ENCODE results near the gene RNPS1. TPM values are rescaled to one million over a fixed set of nuclear protein-coding genes. Genes with fewer than 3 reads are reported as not detected.

The RNPS1 gene
- total and polyA plus RNA-seq, 2 experiments from 2014 or later = 315 to 384 TPM

- no peak overlapping the region for H3K4me2 ChIP-seq
- Mint-ChIP-seq H3K4me3 (no peak overlapping the region), H3K27me3 (ENCODE audit: insufficient read depth, low read depth, poor library complexity) (peaks cover 2% of the 10 kb centered on the region), H3K27ac (no peak overlapping the region), H3K36me3 (ENCODE audit: low read depth) (no peaks in the 10 kb centered on the region), H3K4me1 (no peaks in the 10 kb centered on the region), H3K9me3 (no peaks in the 10 kb centered on the region)
- ATAC-seq = no peak
- no peak overlapping the region for H3K27ac ChIP-seq (ENCODE audit: low read depth)
- no peak overlapping the region for H2AFZ ChIP-seq
- H3K9me2 ChIP-seq (ENCODE audit: insufficient read depth) = 0 out of 2 replicates have a peak, but pooled peaks cover 6% of the 10 kb centered on the region
- no peak for DNase-seq (ENCODE audit: low spot score)
- H3K27me3 ChIP-seq (ENCODE audit: insufficient read depth) = no peaks in the 10 kb centered on the region
- no peaks in the 10 kb centered on the region for H3K79me2 ChIP-seq (replicated peaks; ENCODE audit: insufficient read depth)
- no peak for TF ChIP-seq POLR2AphosphoS5 (IDR thresholded peaks at IDR 0.05; ENCODE audit: low read depth)
- TF ChIP-seq, protein P1, sequence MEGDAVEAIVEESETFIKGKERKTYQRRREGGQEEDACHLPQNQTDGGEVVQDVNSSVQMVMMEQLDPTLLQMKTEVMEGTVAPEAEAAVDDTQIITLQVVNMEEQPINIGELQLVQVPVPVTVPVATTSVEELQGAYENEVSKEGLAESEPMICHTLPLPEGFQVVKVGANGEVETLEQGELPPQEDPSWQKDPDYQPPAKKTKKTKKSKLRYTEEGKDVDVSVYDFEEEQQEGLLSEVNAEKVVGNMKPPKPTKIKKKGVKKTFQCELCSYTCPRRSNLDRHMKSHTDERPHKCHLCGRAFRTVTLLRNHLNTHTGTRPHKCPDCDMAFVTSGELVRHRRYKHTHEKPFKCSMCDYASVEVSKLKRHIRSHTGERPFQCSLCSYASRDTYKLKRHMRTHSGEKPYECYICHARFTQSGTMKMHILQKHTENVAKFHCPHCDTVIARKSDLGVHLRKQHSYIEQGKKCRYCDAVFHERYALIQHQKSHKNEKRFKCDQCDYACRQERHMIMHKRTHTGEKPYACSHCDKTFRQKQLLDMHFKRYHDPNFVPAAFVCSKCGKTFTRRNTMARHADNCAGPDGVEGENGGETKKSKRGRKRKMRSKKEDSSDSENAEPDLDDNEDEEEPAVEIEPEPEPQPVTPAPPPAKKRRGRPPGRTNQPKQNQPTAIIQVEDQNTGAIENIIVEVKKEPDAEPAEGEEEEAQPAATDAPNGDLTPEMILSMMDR (conservative IDR thresholded peaks at IDR 0.05; ENCODE audit: low read depth in 2 of 2) = no peak
- no peak for TF ChIP-seq EZH2phosphoT487 (IDR thresholded peaks at IDR 0.05; ENCODE audit: unreplicated experiment)
- TF ChIP-seq, protein P2, sequence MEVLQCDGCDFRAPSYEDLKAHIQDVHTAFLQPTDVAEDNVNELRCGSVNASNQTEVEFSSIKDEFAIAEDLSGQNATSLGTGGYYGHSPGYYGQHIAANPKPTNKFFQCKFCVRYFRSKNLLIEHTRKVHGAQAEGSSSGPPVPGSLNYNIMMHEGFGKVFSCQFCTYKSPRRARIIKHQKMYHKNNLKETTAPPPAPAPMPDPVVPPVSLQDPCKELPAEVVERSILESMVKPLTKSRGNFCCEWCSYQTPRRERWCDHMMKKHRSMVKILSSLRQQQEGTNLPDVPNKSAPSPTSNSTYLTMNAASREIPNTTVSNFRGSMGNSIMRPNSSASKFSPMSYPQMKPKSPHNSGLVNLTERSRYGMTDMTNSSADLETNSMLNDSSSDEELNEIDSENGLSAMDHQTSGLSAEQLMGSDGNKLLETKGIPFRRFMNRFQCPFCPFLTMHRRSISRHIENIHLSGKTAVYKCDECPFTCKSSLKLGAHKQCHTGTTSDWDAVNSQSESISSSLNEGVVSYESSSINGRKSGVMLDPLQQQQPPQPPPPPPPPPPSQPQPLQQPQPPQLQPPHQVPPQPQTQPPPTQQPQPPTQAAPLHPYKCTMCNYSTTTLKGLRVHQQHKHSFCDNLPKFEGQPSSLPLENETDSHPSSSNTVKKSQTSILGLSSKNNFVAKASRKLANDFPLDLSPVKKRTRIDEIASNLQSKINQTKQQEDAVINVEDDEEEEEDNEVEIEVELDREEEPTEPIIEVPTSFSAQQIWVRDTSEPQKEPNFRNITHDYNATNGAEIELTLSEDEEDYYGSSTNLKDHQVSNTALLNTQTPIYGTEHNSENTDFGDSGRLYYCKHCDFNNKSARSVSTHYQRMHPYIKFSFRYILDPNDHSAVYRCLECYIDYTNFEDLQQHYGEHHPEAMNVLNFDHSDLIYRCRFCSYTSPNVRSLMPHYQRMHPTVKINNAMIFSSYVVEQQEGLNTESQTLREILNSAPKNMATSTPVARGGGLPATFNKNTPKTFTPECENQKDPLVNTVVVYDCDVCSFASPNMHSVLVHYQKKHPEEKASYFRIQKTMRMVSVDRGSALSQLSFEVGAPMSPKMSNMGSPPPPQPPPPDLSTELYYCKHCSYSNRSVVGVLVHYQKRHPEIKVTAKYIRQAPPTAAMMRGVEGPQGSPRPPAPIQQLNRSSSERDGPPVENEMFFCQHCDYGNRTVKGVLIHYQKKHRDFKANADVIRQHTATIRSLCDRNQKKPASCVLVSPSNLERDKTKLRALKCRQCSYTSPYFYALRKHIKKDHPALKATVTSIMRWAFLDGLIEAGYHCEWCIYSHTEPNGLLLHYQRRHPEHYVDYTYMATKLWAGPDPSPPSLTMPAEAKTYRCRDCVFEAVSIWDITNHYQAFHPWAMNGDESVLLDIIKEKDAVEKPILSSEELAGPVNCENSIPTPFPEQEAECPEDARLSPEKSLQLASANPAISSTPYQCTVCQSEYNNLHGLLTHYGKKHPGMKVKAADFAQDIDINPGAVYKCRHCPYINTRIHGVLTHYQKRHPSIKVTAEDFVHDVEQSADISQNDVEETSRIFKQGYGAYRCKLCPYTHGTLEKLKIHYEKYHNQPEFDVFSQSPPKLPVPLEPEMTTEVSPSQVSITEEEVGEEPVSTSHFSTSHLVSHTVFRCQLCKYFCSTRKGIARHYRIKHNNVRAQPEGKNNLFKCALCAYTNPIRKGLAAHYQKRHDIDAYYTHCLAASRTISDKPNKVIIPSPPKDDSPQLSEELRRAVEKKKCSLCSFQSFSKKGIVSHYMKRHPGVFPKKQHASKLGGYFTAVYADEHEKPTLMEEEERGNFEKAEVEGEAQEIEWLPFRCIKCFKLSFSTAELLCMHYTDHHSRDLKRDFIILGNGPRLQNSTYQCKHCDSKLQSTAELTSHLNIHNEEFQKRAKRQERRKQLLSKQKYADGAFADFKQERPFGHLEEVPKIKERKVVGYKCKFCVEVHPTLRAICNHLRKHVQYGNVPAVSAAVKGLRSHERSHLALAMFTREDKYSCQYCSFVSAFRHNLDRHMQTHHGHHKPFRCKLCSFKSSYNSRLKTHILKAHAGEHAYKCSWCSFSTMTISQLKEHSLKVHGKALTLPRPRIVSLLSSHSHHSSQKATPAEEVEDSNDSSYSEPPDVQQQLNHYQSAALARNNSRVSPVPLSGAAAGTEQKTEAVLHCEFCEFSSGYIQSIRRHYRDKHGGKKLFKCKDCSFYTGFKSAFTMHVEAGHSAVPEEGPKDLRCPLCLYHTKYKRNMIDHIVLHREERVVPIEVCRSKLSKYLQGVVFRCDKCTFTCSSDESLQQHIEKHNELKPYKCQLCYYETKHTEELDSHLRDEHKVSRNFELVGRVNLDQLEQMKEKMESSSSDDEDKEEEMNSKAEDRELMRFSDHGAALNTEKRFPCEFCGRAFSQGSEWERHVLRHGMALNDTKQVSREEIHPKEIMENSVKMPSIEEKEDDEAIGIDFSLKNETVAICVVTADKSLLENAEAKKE (CRISPR knock-in tag; IDR thresholded peaks at IDR 0.05) = no peak
- TF ChIP-seq ZNF331 (CRISPR knock-in tag; IDR thresholded peaks at IDR 0.05; ENCODE audit: low read depth) = no peak
- TF ChIP-seq, protein P3, sequence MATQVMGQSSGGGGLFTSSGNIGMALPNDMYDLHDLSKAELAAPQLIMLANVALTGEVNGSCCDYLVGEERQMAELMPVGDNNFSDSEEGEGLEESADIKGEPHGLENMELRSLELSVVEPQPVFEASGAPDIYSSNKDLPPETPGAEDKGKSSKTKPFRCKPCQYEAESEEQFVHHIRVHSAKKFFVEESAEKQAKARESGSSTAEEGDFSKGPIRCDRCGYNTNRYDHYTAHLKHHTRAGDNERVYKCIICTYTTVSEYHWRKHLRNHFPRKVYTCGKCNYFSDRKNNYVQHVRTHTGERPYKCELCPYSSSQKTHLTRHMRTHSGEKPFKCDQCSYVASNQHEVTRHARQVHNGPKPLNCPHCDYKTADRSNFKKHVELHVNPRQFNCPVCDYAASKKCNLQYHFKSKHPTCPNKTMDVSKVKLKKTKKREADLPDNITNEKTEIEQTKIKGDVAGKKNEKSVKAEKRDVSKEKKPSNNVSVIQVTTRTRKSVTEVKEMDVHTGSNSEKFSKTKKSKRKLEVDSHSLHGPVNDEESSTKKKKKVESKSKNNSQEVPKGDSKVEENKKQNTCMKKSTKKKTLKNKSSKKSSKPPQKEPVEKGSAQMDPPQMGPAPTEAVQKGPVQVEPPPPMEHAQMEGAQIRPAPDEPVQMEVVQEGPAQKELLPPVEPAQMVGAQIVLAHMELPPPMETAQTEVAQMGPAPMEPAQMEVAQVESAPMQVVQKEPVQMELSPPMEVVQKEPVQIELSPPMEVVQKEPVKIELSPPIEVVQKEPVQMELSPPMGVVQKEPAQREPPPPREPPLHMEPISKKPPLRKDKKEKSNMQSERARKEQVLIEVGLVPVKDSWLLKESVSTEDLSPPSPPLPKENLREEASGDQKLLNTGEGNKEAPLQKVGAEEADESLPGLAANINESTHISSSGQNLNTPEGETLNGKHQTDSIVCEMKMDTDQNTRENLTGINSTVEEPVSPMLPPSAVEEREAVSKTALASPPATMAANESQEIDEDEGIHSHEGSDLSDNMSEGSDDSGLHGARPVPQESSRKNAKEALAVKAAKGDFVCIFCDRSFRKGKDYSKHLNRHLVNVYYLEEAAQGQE (IDR thresholded peaks at IDR 0.05; ENCODE audit: unreplicated experiment) = no peak
- TF ChIP-seq ZNF114 (CRISPR knock-in tag; IDR thresholded peaks at IDR 0.05) = no peak
- no peak for TF ChIP-seq NANOG (IDR thresholded peaks at IDR 0.05; ENCODE audit: borderline replicate concordance)
- TF ChIP-seq CREB1 (CRISPR knock-in tag; IDR thresholded peaks at IDR 0.05; ENCODE audit: low read depth) = no peak
- no peak for TF ChIP-seq ETS1 (IDR thresholded peaks at IDR 0.05)
- no peak for TF ChIP-seq JUNB (IDR thresholded peaks at IDR 0.05; ENCODE audit: unreplicated experiment)
- no peak for TF ChIP-seq STAT1 (IDR thresholded peaks at IDR 0.05; ENCODE audit: unreplicated experiment)
- TF ChIP-seq EZH2 (IDR thresholded peaks at IDR 0.05; ENCODE audit: low read depth, unreplicated experiment) = no peak
- H3K36me3 ChIP-seq (ENCODE audit: insufficient read depth) = no peaks in the 10 kb centered on the region
- no peak overlapping the region for H3K4me3 ChIP-seq
- H3F3A ChIP-seq (replicated peaks; ENCODE audit: low read depth) = no peaks in the 10 kb centered on the region
- no peaks in the 10 kb centered on the region for H4K20me1 ChIP-seq (replicated peaks; ENCODE audit: insufficient read depth)
- no peaks in the 10 kb centered on the region for H3K4me1 ChIP-seq (ENCODE audit: insufficient read depth)
These were observed 24.3 kb upstream of the RNPS1 start for GRCh38 chr16:2292221-2292620.

Data from GM23338 (cell line).